ENCODE data around the gene S100A14. TPM values are rescaled to one million over a fixed set of nuclear protein-coding genes. Genes with fewer than 3 reads are reported as not detected.

Gene S100A14
- total and polyA plus RNA-seq, 9 of the 15 experiments (the other 6 are each of a cell fraction or from before 2014, with no cell fraction given), result 0.10 to 0.64 (median 0.24) TPM; not detected in 3

DNA sequence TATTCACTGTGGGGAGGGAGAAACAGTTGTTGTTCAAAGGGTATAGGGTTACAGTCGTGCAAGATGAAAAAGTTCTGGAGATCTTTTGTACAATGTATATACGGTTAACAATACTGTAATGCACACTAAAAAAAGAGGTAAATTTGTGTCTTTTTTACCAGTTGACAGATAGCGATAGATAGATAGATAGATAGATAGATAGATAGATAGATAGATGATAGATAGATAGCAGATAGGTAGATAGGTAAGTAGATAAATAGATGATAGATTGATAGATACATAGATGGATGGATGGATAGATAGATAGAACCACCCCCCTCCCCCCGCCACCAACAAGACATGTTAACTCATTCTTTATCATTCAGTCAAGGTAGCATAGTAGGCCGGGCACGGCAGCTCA, 13.4 kb downstream of the S100A14 start:
- H4K20me1 ChIP-seq (replicated peaks; ENCODE audit: control insufficient read depth, insufficient read depth, low read length), result no peaks in the 10 kb centered on the region
- peaks cover 0 to 5% of the 10 kb centered on the region in 2 experiments; a peak in 3 of 5 replicates for H3K4me1 ChIP-seq (replicated peaks in 1 of 2; ENCODE audit: control insufficient read depth in 2 of 2, insufficient read depth in 2 of 2, low read length in 2 of 2)
- no peak overlapping the region for H3K9ac ChIP-seq (ENCODE audit: insufficient read depth in 1 of 2, low read depth in 2 of 2, low read length in 2 of 2)
- H3K36me3 ChIP-seq (ENCODE audit: control insufficient read depth, insufficient read depth, low read length), result no peaks in the 10 kb centered on the region
- H3K79me2 ChIP-seq (ENCODE audit: control insufficient read depth, insufficient read depth, low read length), result no peaks in the 10 kb centered on the region
- ChIA-PET CTCF (ENCODE audit: low intra/inter-chr PET ratio) (no interaction called here), POLR2A (interaction anchor here (0.6 to 2.5 kb wide), 6 partner anchors 16 to 375 kb away, joined by 3 to 11 read pairs (median 3); partner anchors contain the start of genes JTB and S100A13)
- intact Hi-C loops (cut with micrococcal nuclease) (no loop called here), in situ Hi-C loops (cut with MboI) (no loop called here)
- ATAC-seq (no peak), DNase-seq (ENCODE audit: extremely low read depth in 1 of 4, low spot score in 3 of 4) (no peak), FAIRE-seq (no peak)
- H3K27ac ChIP-seq (ENCODE audit: extremely low read depth, low read depth, low read length), result no peak overlapping the region
- no peaks in the 10 kb centered on the region for H3K27me3 ChIP-seq (ENCODE audit: control insufficient read depth in 2 of 2, insufficient read depth in 2 of 2, low read length in 2 of 2)
- H3K9me3 ChIP-seq (replicated peaks; ENCODE audit: control insufficient read depth, insufficient read depth, low read depth, low read length), result no peaks in the 10 kb centered on the region
- WGBS (ENCODE audit: insufficient coverage, low coverage, missing lambda C conversion rate), result 51% methylated on average over 6 of the region's 6 CpGs
- H3K9me1 ChIP-seq (ENCODE audit: control insufficient read depth, insufficient read depth, low read length), result no peaks in the 10 kb centered on the region
- TF ChIP-seq GATAD2B (IDR thresholded peaks at IDR 0.05; ENCODE audit: borderline replicate concordance) (peak; percentile 94), ZBTB2 (IDR thresholded peaks at IDR 0.05) (peak; percentile 75; the same call in 1 of the 2 replicates), MTA1 (IDR thresholded peaks at IDR 0.05; ENCODE audit: borderline replicate concordance) (peak; percentile 68), NCOA6 (IDR thresholded peaks at IDR 0.05) (no peak), DACH1 (IDR thresholded peaks at IDR 0.05; ENCODE audit: partially characterized antibody) (peak; percentile 98), CBX8 (IDR thresholded peaks at IDR 0.05; ENCODE audit: borderline replicate concordance, extremely low read depth, low read depth, low read length, poor library complexity, severe bottlenecking) (no peak), ZNF197 (CRISPR knock-in tag; IDR thresholded peaks at IDR 0.05; ENCODE audit: low read depth) (no peak)
- BruUV-seq (replicated peaks), result no TSS peak
- H3K4me2 ChIP-seq (ENCODE audit: insufficient read depth, low read length), result no peak overlapping the region
- no peak overlapping the region for H2AFZ ChIP-seq (ENCODE audit: low read depth, low read length)
- no peak overlapping the region for H3K4me3 ChIP-seq

All from K562 (cell line).